Hematopoietic multipotent progenitor cell treated with erythropoietin and hydrocortisone succinate and interleukin-3 and kit ligand, for 6 days (in vitro differentiated cells): ENCODE results near the gene LYRM4.
A peak's percentile ranks its signal among the peaks of the same experiment; 100 is the strongest.

ENCODE experiments used
- DNase-seq: peaks from one replicate; pipeline ENCODE4 v3.0.0-alpha.2; 2015

Gene LYRM4

GRCh38 chr6:5203546-5203945, 57.2 kb downstream of the LYRM4 start:
- DNase-seq: no peak

- no peak for DNase-seq
These were observed 57.8 kb downstream of the LYRM4 start for GRCh38 chr6:5202941-5203340.

GRCh38 chr6:5202206-5202605, 58.5 kb downstream of the LYRM4 start:
- no peak for DNase-seq

GRCh38 chr6:5201271-5201670, 59.5 kb downstream of the LYRM4 start:
- DNase-seq: no peak

GRCh38 chr6:5199702-5200101, 61.0 kb downstream of the LYRM4 start:
- no peak for DNase-seq

- DNase-seq: no peak
These were observed 61.5 kb downstream of the LYRM4 start for GRCh38 chr6:5199283-5199682.

GRCh38 chr6:5197084-5197483, 63.7 kb downstream of the LYRM4 start:
- DNase-seq: no peak

- no peak for DNase-seq
These were observed 68.5 kb downstream of the LYRM4 start for GRCh38 chr6:5192135-5192794.

- no peak for DNase-seq
These were observed 69.0 kb downstream of the LYRM4 start for GRCh38 chr6:5191722-5192121.

- no peak for DNase-seq
These were observed 69.5 kb downstream of the LYRM4 start for GRCh38 chr6:5191222-5191621.

- no peak for DNase-seq
These were observed 70.2 kb downstream of the LYRM4 start for GRCh38 chr6:5190507-5190906.

- DNase-seq: no peak
These were observed 72.1 kb downstream of the LYRM4 start for GRCh38 chr6:5188646-5189045.

- no peak for DNase-seq
These were observed 75.9 kb downstream of the LYRM4 start for GRCh38 chr6:5184878-5185277.

- peak; percentile 14 for DNase-seq
These were observed 76.5 kb downstream of the LYRM4 start for GRCh38 chr6:5184218-5184617.

GRCh38 chr6:5181510-5182317, 79.0 kb downstream of the LYRM4 start:
- peak; percentile 19 for DNase-seq

GRCh38 chr6:5180636-5181035, 80.1 kb downstream of the LYRM4 start:
- no peak for DNase-seq

- DNase-seq: peak; percentile 56
These were observed 80.8 kb downstream of the LYRM4 start for GRCh38 chr6:5179917-5180316.

- DNase-seq: no peak
These were observed 81.9 kb downstream of the LYRM4 start for GRCh38 chr6:5178806-5179205.

- no peak for DNase-seq
These were observed 85.1 kb downstream of the LYRM4 start for GRCh38 chr6:5175635-5176034.

- peak; percentile 30 for DNase-seq
These were observed 85.8 kb downstream of the LYRM4 start for GRCh38 chr6:5174756-5175549.

GRCh38 chr6:5174244-5174643, 86.5 kb downstream of the LYRM4 start:
- DNase-seq: no peak

GRCh38 chr6:5173810-5174209, 86.9 kb downstream of the LYRM4 start:
- no peak for DNase-seq

GRCh38 chr6:5172897-5173474, 87.8 kb downstream of the LYRM4 start:
- no peak for DNase-seq
